ENCODE results near the gene LDHAL6B.
A peak's percentile ranks its signal among the peaks of the same experiment; 100 is the strongest.

LDHAL6B gene

GRCh38 chr15:59165726-59166125 is 40.9 kb upstream of the LDHAL6B start:
- H3K27ac ChIP-seq: peak overlapping the region; percentile 6; the same call in 1 of the 2 replicates
- CTCF ChIA-PET: interaction anchor here (0.5 to 0.6 kb wide), 4 partner anchors 48 to 200 kb away, joined by 4 read pairs; no protein-coding TSS in a partner anchor
- peak; percentile 73 for DNase-seq (ENCODE audit: low spot score)
- TF ChIP-seq, protein P1, sequence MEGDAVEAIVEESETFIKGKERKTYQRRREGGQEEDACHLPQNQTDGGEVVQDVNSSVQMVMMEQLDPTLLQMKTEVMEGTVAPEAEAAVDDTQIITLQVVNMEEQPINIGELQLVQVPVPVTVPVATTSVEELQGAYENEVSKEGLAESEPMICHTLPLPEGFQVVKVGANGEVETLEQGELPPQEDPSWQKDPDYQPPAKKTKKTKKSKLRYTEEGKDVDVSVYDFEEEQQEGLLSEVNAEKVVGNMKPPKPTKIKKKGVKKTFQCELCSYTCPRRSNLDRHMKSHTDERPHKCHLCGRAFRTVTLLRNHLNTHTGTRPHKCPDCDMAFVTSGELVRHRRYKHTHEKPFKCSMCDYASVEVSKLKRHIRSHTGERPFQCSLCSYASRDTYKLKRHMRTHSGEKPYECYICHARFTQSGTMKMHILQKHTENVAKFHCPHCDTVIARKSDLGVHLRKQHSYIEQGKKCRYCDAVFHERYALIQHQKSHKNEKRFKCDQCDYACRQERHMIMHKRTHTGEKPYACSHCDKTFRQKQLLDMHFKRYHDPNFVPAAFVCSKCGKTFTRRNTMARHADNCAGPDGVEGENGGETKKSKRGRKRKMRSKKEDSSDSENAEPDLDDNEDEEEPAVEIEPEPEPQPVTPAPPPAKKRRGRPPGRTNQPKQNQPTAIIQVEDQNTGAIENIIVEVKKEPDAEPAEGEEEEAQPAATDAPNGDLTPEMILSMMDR (conservative IDR thresholded peaks at IDR 0.05; ENCODE audit: low read depth): no peak
- POLR2A ChIA-PET (ENCODE audit: low non-redundant PET): no interaction called here

DNA sequence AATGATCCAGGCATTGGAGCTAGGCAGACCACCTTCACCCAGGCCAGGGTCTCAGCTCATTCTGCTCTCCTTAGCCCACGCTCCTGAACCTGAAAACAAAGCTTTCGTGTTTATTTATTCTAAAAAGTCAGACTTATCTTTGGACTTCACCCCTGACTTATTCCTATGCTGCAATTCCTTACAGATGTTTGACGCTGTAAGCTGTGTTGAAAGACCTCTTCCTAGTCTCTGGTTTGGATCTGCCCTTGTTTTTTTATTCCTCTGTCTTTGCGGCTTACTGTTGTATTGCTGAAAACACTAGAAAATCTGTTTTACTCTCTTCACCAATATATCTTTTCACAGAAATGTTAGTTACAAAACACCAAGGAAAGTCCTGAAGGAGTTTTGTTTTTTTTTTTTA is 40.5 kb upstream of the LDHAL6B start:
- DNase-seq (ENCODE audit: low spot score): no peak
- H3K27ac ChIP-seq: no peak overlapping the region
- ChIA-PET POLR2A (ENCODE audit: low non-redundant PET) (no interaction called here), CTCF (interaction anchor here (0.5 to 0.6 kb wide), 4 partner anchors 15 to 200 kb away, joined by 4 to 8 read pairs (median 4); no protein-coding TSS in a partner anchor)
- TF ChIP-seq, protein P1 (conservative IDR thresholded peaks at IDR 0.05; ENCODE audit: low read depth): no peak

- H3K27ac ChIP-seq: peak overlapping the region; percentile 55
- CTCF ChIA-PET: interaction anchor here (0.6 to 0.7 kb wide), 3 partner anchors 16 to 199 kb away, joined by 4 to 8 read pairs (median 4); no protein-coding TSS in a partner anchor
- TF ChIP-seq, protein P1 (conservative IDR thresholded peaks at IDR 0.05; ENCODE audit: low read depth): no peak
- POLR2A ChIA-PET (ENCODE audit: low non-redundant PET): no interaction called here
- DNase-seq (ENCODE audit: low spot score): no peak
These were observed 39.9 kb upstream of the LDHAL6B start for GRCh38 chr15:59166601-59167265.

GRCh38 chr15:59168536-59168935 is 38.1 kb upstream of the LDHAL6B start:
- DNase-seq (ENCODE audit: low spot score): no peak
- peak overlapping the region; percentile 27 for H3K27ac ChIP-seq
- ChIA-PET POLR2A (ENCODE audit: low non-redundant PET) (no interaction called here), CTCF (no interaction called here)
- TF ChIP-seq, protein P1 (conservative IDR thresholded peaks at IDR 0.05; ENCODE audit: low read depth): no peak

- DNase-seq (ENCODE audit: low spot score): no peak
- peak overlapping the region; percentile 84 for H3K27ac ChIP-seq
- TF ChIP-seq, protein P1 (conservative IDR thresholded peaks at IDR 0.05; ENCODE audit: low read depth): no peak
- POLR2A ChIA-PET (ENCODE audit: low non-redundant PET): no interaction called here
- CTCF ChIA-PET: interaction anchor here (1.1 kb wide), 2 partner anchors 23 to 324 kb away, joined by 3 read pairs; no protein-coding TSS in a partner anchor
These were observed 37.4 kb upstream of the LDHAL6B start for GRCh38 chr15:59169251-59169708.

- peak; percentile 47 for DNase-seq (ENCODE audit: low spot score)
- POLR2A ChIA-PET (ENCODE audit: low non-redundant PET): no interaction called here
- TF ChIP-seq, protein P1 (conservative IDR thresholded peaks at IDR 0.05; ENCODE audit: low read depth): no peak
- CTCF ChIA-PET: interaction anchor here (0.6 to 1.1 kb wide), 4 partner anchors 21 to 323 kb away, joined by 3 to 4 read pairs (median 3); no protein-coding TSS in a partner anchor
- peak overlapping the region; percentile 84 for H3K27ac ChIP-seq
These were observed 36.2 kb upstream of the LDHAL6B start for GRCh38 chr15:59170295-59171066.
